Heart right ventricle (tissue), 16 donors: Measurements from ENCODE around the gene SMYD5. TPM values are rescaled to one million over a fixed set of nuclear protein-coding genes. Genes with fewer than 3 reads are reported as not detected.
A peak's percentile ranks its signal among the peaks of the same experiment; 100 is the strongest.

Experiments used
- ATAC-seq, 8 donors: fragments of 200-7000 bp; cut with Tn5 transposase; one replicate each; pipeline ENCODE4 v1.9.1; 2020; ENCODE audit warnings: mild to moderate bottlenecking in 8 of 8, moderate library complexity in 8 of 8, moderate number of reproducible peaks in 1 of 8
- DNase-seq, 2 donors: peaks; one replicate each; pipeline ENCODE4 v3.0.0-alpha.2; 2020
- H3K27ac ChIP-seq, 10 donors: fragments of 200-600 bp; sonication (generic) in 2 of 10; one replicate each; pipeline versions ENCODE4 v1.5.0 to v1.8.0; 2020 to 2022; ENCODE audit warnings: mild to moderate bottlenecking in 3 of 10
- H3K27me3 ChIP-seq, 7 donors: fragments of 200-600 bp; one replicate each; pipeline ENCODE4 v1.8.0; 2021 to 2022; ENCODE audit warnings: mild to moderate bottlenecking in 2 of 7
- H3K36me3 ChIP-seq, 9 donors: fragments of 200-600 bp; sonication (generic) in 1 of 9; one replicate each; pipeline versions ENCODE4 v1.5.0 to v1.8.0; 2020 to 2022; ENCODE audit warnings: mild to moderate bottlenecking in 2 of 9
- H3K4me1 ChIP-seq, 9 donors: fragments of 200-600 bp; sonication (generic) in 1 of 9; one replicate each; pipeline versions ENCODE4 v1.5.0 to v1.8.0; 2020 to 2022; ENCODE audit warnings: mild to moderate bottlenecking in 4 of 9
- H3K4me3 ChIP-seq, 10 donors: fragments of 200-600 bp; sonication (generic) in 2 of 10; one replicate each; pipeline versions ENCODE4 v1.5.0 to v1.8.0; 2020 to 2022; ENCODE audit warnings: mild to moderate bottlenecking in 7 of 10, moderate library complexity in 2 of 10
- H3K9me3 ChIP-seq, 11 donors: fragments of 200-600 bp in 10 of 11; sonication (generic) in 2 of 11; one replicate each; pipeline versions ENCODE4 v1.5.0 to v1.8.0; 2013 to 2022; ENCODE audit warnings: mild to moderate bottlenecking in 2 of 11, control low read depth in 1 of 11, moderate library complexity in 1 of 11
- WGBS, 2 donors: extraction: QIAGEN DNeasy Blood & Tissue Kit; methylation state at CpG; one replicate each; pipeline ENCODE4 v1.1.7; 2013; ENCODE audit warnings: inconsistent platforms in 1 of 2; 5-methylcytosine and 5-hydroxymethylcytosine counted together
- intact Hi-C, 10 donors: fragments of 100-400 bp; cut with DNase I; formaldehyde crosslinking; loops; one replicate each; pipeline versions ENCODE4 v1.11.1 to v1.14.2; 2022
- polyA plus RNA-seq, 2 donors: library from polyadenylated mRNA; stranded (reverse); fragments of 200-250 nt; gene quantifications; one replicate each; pipeline ENCODE4 v1.2.3, GENCODE V29; 2013
- total RNA-seq, 10 donors: library from RNA; stranded (reverse); fragmentation: NEBNext Ultra II Directional in 3 of 10; extraction: Animal tissue kit (Norgen Biotek cat#: 25700) in 3 of 10; gene quantifications; one replicate each; pipeline versions ENCODE4 v1.2.1 to v1.2.4, GENCODE V29; 2021 to 2023
- TF ChIP-seq, protein P1 (sequence below), 9 donors: fragments of 200-600 bp; sonication (generic) in 2 of 9; IDR thresholded peaks; one replicate each; pipeline versions ENCODE4 v1.5.0 to v1.8.0; 2021 to 2022; ENCODE audit warnings: antibody characterized with exemption in 9 of 9, mild to moderate bottlenecking in 5 of 9, moderate library complexity in 1 of 9
- donor health status: Arrhythmogenic right ventricular cardiomyopathy.
- donor health status: ischemic (EF 13 %, LVEDD 7.1; RV severe dilation, severe dysfunction).
- donor health status: healthy with polysubstance abuse.
- donor health status: DM: no; HTN: yes; CAD: no.
- donor health status: DM: no; HTN: no; CAD: no.
- donor health status: ischemic (EF 25% LVEDD 6.9; RV normal size, moderate dysfunction).
- donor health status: ischemic (EF 25% LVEDD 5.7; RV mildly dilated, moderate dysfunction).
- donor health status: healthy.
- donor health status: DM: yes; HTN: yes; CAD: no.
- donor health status: Ischemic cardiomyopathy.
- donor health status: ischemic (EF 35%, LVEDD 5.7; RV mildly dilated, moderate dysfunction).
- donor health status: nonischemic (EF 11% LVEDD 7.7; RV severe dilation, severe dysfunction).
- donor health status: DM: yes; HTN: yes; CAD: no.
- donor health status: PGD.
- donor health status: ischemic (EF 29% LVEDD 5.4; RV normal size, mild dysfunction).
- donor health status: nonischemic (EF 23%, LVEDD 6.1; RV moderate dilation, normal function).

The SMYD5 gene
- total and polyA plus RNA-seq, 12 donors, result 13.3 to 22.7 (median 17.5) TPM

DNA sequence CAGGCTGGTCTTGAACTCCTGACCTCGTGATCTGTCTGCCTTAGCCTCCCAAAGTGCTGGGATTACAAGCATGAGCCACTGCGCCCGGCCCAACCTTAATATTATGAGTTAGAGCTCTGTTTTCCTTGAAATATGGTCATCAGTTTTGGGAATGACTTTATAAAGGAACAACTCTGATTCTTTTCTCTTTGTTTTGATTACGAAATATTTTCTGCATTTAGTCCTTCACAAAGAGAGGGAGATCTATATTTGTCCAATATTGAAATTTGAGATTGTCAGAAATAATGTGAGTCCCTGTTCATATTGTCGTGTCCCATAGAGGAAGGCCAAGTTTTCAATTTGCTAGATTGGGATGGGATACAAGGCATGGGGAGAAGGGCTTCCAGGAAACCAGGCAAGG is 3.1 kb downstream of the SMYD5 start:
- intact Hi-C loops, result no loop called here
- no peak overlapping the region for H3K4me3 ChIP-seq
- no peaks in the 10 kb centered on the region for H3K9me3 ChIP-seq
- TF ChIP-seq, protein P1, sequence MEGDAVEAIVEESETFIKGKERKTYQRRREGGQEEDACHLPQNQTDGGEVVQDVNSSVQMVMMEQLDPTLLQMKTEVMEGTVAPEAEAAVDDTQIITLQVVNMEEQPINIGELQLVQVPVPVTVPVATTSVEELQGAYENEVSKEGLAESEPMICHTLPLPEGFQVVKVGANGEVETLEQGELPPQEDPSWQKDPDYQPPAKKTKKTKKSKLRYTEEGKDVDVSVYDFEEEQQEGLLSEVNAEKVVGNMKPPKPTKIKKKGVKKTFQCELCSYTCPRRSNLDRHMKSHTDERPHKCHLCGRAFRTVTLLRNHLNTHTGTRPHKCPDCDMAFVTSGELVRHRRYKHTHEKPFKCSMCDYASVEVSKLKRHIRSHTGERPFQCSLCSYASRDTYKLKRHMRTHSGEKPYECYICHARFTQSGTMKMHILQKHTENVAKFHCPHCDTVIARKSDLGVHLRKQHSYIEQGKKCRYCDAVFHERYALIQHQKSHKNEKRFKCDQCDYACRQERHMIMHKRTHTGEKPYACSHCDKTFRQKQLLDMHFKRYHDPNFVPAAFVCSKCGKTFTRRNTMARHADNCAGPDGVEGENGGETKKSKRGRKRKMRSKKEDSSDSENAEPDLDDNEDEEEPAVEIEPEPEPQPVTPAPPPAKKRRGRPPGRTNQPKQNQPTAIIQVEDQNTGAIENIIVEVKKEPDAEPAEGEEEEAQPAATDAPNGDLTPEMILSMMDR (IDR thresholded peaks at IDR 0.05), result no peak
- ATAC-seq (no peak), DNase-seq (no peak)
- 95% methylated on average over 5 of the region's 5 CpGs for WGBS, 2 donors
- H3K27me3 ChIP-seq, result no peaks in the 10 kb centered on the region
- peaks cover 0 to 37% (median 23%) of the 10 kb centered on the region in 9 donors for H3K4me1 ChIP-seq
- no peak overlapping the region for H3K27ac ChIP-seq
- peaks cover 0 to 34% (median 6%) of the 10 kb centered on the region in 9 donors for H3K36me3 ChIP-seq

DNA sequence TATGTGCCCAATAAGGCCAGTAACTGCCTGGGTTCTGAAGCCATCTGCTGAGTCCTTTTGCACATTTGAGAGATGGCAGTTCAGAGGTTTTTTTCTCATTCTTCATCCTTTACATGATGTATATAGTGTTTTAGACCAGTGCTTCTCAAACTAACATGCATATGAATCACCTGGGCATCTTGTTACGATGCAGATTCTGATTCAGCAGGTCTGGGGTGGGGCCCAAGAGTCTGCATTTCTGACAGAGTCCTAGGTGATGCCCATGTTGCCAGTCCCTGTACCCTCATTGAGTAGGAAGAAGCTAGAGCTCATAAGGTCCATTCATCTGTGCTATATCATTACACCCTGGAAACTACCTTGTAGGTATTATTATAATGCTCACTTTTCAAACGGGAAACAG is 3.8 kb downstream of the SMYD5 start:
- no peak for DNase-seq
- peak overlapping the region in 3 of 10 donors; percentile 8 to 45 (median 25) for H3K27ac ChIP-seq
- peaks cover 0 to 40% (median 6%) of the 10 kb centered on the region in 9 donors for H3K36me3 ChIP-seq
- no peak overlapping the region for H3K4me3 ChIP-seq
- TF ChIP-seq, protein P1 (IDR thresholded peaks at IDR 0.05), result no peak
- ATAC-seq, result no peak
- no peaks in the 10 kb centered on the region for H3K9me3 ChIP-seq
- no peaks in the 10 kb centered on the region for H3K27me3 ChIP-seq
- intact Hi-C loops, result no loop called here
- WGBS, 2 donors, result 90 to 92% methylated on average over 2 of the region's 2 CpGs
- peaks cover 0 to 35% (median 18%) of the 10 kb centered on the region in 9 donors for H3K4me1 ChIP-seq

DNA sequence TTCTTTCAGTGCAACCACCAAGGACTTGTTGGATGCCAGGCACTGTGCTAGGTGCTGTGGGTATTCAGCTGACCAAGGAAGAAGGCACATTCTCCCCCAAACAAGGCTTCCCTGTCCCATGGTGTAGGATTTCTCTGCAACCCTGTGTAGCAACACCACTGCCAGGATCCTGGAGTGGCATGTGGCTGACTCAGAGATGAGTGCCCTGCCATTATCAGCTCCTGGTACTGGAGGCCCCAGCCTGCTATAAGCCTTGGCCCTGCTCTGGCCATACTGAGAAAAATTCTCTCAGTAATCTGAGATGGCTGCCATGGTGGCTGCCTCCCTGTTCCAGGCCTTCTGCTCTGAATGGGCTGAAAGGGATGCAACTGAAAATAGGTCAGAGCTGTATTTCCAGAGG is 4.3 kb downstream of the SMYD5 start:
- ATAC-seq (peak in 4 of 8 donors; percentile 36 to 69 (median 49)), DNase-seq (peak in 1 of 2 donors; percentile 16)
- Histone ChIP-seq H3K27me3 (no peaks in the 10 kb centered on the region), H3K27ac (peak overlapping the region in 5 of 10 donors; percentile 8 to 45 (median 23)), H3K4me3 (no peak overlapping the region), H3K4me1 (peaks cover 0 to 32% (median 16%) of the 10 kb centered on the region in 9 donors), H3K9me3 (no peaks in the 10 kb centered on the region), H3K36me3 (peaks cover 0 to 45% (median 6%) of the 10 kb centered on the region in 9 donors)
- intact Hi-C loops, result no loop called here
- TF ChIP-seq, protein P1 (IDR thresholded peaks at IDR 0.05), result no peak

DNA sequence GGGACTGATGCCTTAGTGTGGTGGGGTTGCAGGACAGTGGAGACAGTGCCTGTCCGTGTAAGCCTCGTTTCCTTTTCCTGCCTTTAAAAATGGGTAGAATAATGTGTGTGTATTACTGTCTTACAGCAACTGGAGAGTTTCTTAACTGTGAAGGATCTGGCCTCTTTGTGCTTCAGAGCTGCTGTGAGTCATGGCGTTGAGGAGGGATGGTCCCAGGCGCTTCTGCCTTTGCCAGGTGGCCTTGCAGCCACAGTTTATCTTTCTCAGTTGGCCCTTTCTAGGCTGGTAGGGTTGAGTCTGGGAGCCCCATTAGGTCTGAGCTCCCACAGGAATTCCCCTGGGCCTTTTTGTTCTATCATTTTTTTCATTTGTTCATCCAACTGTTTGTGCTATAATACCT is 9.8 kb downstream of the SMYD5 start:
- no peak for ATAC-seq
- Histone ChIP-seq H3K36me3 (peaks cover 0 to 94% (median 17%) of the 10 kb centered on the region in 9 donors), H3K27ac (no peak overlapping the region), H3K4me1 (peaks cover 0 to 19% (median 9%) of the 10 kb centered on the region in 9 donors), H3K4me3 (no peak overlapping the region), H3K9me3 (no peaks in the 10 kb centered on the region), H3K27me3 (no peaks in the 10 kb centered on the region)
- TF ChIP-seq, protein P1 (IDR thresholded peaks at IDR 0.05), result no peak
- DNase-seq, result no peak
- WGBS, 2 donors, result 92 to 95% methylated on average over 4 of the region's 4 CpGs
- intact Hi-C loops, result no loop called here
